ENCODE results near the gene BANF1.

- TF ChIP-seq ZNF70 (CRISPR knock-in tag; IDR thresholded peaks at IDR 0.05) (no peak), SNAI2 (CRISPR knock-in tag; IDR thresholded peaks at IDR 0.05) (no peak), ZNF565 (CRISPR knock-in tag; conservative IDR thresholded peaks at IDR 0.05; ENCODE audit: low read depth) (no peak), BACH2 (CRISPR knock-in tag; IDR thresholded peaks at IDR 0.05; ENCODE audit: borderline replicate concordance) (no peak), ZFP3 (CRISPR knock-in tag; IDR thresholded peaks at IDR 0.05) (no peak), ZNF8 (CRISPR knock-in tag; IDR thresholded peaks at IDR 0.05) (no peak), CSDC2 (CRISPR knock-in tag; IDR thresholded peaks at IDR 0.05) (no peak), ESRRG (CRISPR knock-in tag; IDR thresholded peaks at IDR 0.05) (no peak)
- TF ChIP-seq, protein P1, sequence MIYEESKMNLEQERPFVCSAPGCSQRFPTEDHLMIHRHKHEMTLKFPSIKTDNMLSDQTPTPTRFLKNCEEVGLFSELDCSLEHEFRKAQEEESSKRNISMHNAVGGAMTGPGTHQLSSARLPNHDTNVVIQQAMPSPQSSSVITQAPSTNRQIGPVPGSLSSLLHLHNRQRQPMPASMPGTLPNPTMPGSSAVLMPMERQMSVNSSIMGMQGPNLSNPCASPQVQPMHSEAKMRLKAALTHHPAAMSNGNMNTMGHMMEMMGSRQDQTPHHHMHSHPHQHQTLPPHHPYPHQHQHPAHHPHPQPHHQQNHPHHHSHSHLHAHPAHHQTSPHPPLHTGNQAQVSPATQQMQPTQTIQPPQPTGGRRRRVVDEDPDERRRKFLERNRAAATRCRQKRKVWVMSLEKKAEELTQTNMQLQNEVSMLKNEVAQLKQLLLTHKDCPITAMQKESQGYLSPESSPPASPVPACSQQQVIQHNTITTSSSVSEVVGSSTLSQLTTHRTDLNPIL (CRISPR knock-in tag; IDR thresholded peaks at IDR 0.05; ENCODE audit: low read depth): no peak
- TF ChIP-seq, protein P2, sequence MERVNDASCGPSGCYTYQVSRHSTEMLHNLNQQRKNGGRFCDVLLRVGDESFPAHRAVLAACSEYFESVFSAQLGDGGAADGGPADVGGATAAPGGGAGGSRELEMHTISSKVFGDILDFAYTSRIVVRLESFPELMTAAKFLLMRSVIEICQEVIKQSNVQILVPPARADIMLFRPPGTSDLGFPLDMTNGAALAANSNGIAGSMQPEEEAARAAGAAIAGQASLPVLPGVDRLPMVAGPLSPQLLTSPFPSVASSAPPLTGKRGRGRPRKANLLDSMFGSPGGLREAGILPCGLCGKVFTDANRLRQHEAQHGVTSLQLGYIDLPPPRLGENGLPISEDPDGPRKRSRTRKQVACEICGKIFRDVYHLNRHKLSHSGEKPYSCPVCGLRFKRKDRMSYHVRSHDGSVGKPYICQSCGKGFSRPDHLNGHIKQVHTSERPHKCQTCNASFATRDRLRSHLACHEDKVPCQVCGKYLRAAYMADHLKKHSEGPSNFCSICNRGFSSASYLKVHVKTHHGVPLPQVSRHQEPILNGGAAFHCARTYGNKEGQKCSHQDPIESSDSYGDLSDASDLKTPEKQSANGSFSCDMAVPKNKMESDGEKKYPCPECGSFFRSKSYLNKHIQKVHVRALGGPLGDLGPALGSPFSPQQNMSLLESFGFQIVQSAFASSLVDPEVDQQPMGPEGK (CRISPR knock-in tag; IDR thresholded peaks at IDR 0.05; ENCODE audit: borderline replicate concordance): no peak
Observed at GRCh38 chr11:66001942-66002647, at the start of gene BANF1, which contains the start of gene EIF1AD.
